Neural cell (in vitro differentiated cells): ENCODE results near the gene C10orf120. TPM values are rescaled to one million over a fixed set of nuclear protein-coding genes. Genes with fewer than 3 reads are reported as not detected.

Experiments used
- H2AFZ ChIP-seq: fragments of 200-600, 300-800 bp; sonication (generic), shearing (Covaris generic); 2 replicates; pipeline ENCODE4 v1.6.0; 2014; ENCODE audit warnings: low read depth, mild to moderate bottlenecking, antibody characterized with exemption, low read length, moderate library complexity
- H3F3A ChIP-seq: fragments of 200-600 bp; shearing (Covaris generic); 2 replicates; pipeline ENCODE4 v1.6.1; 2016; ENCODE audit warnings: mild to moderate bottlenecking, moderate library complexity, mixed read lengths, antibody characterized with exemption, low read length; ENCODE audit not compliant: insufficient read depth, poor library complexity, severe bottlenecking
- H3K27ac ChIP-seq: fragments of 200-600, 300-800 bp; sonication (generic), shearing (Covaris generic); 2 replicates; pipeline ENCODE4 v1.5.1; 2014; ENCODE audit warnings: mild to moderate bottlenecking, low read length, moderate library complexity
- H3K27me3 ChIP-seq: fragments of 300-800, 200-600 bp; sonication (generic), shearing (Covaris generic); 2 replicates; pipeline ENCODE4 v1.6.0; 2014; ENCODE audit warnings: mild to moderate bottlenecking, low read depth, low read length, moderate library complexity; ENCODE audit not compliant: insufficient read depth
- H3K36me3 ChIP-seq: fragments of 300-800, 200-600 bp; sonication (generic), shearing (Covaris generic); 2 replicates; pipeline ENCODE4 v1.5.1; 2014; ENCODE audit warnings: mild to moderate bottlenecking, antibody characterized with exemption, low read length, moderate library complexity; ENCODE audit not compliant: insufficient read depth
- H3K4me2 ChIP-seq: fragments of 300-800, 200-600 bp; sonication (generic), shearing (Covaris generic); 2 replicates; pipeline ENCODE4 v1.6.0; 2014; ENCODE audit warnings: mild to moderate bottlenecking, low read length
- H3K4me3 ChIP-seq: fragments of 300-800, 200-600 bp; sonication (generic), shearing (Covaris generic); 2 replicates; pipeline ENCODE4 v1.5.1; 2014; ENCODE audit warnings: mild to moderate bottlenecking, low read length, moderate library complexity
- H3K79me2 ChIP-seq: fragments of 200-600 bp; shearing (Covaris generic); replicated peaks from 2 replicates; pipeline ENCODE4 v1.6.0; 2014; ENCODE audit warnings: mild to moderate bottlenecking, low read length, moderate library complexity; ENCODE audit not compliant: insufficient read depth
- H3K9ac ChIP-seq: fragments of 300-800, 200-600 bp; sonication (generic), shearing (Covaris generic); 2 replicates; pipeline ENCODE4 v1.6.1; 2016; ENCODE audit warnings: mild to moderate bottlenecking, low read length, mixed read lengths
- H3K9me2 ChIP-seq: fragments of 200-600 bp; shearing (Covaris generic); 2 replicates; pipeline ENCODE4 v1.6.1; 2016; ENCODE audit warnings: mild to moderate bottlenecking, low read length, mixed read lengths; ENCODE audit not compliant: insufficient read depth
- H3K9me3 ChIP-seq: fragments of 200-600, 300-800 bp; sonication (generic), shearing (Covaris generic); 2 replicates; pipeline ENCODE4 v1.6.1; 2016; ENCODE audit warnings: mild to moderate bottlenecking, mixed run types, low read length, moderate library complexity, mixed read lengths
- H4K20me1 ChIP-seq: fragments of 200-600 bp; shearing (Covaris generic); 2 replicates; pipeline ENCODE4 v1.6.1; 2016; ENCODE audit warnings: mild to moderate bottlenecking, mixed run types; ENCODE audit not compliant: insufficient read depth
- CTCF ChIP-seq: fragments of 450-650 bp; IDR thresholded peaks from 2 replicates; pipeline ENCODE4 v1.5.1; 2014; ENCODE audit warnings: antibody characterized with exemption, mild to moderate bottlenecking, moderate library complexity; ENCODE audit not compliant: poor library complexity, severe bottlenecking
- EP300 ChIP-seq: fragments of 450-650 bp; conservative IDR thresholded peaks from 2 replicates; pipeline ENCODE4 v1.6.1; 2014; ENCODE audit warnings: antibody characterized with exemption, mild to moderate bottlenecking, moderate library complexity; ENCODE audit not compliant: poor library complexity, severe bottlenecking
- EZH2 ChIP-seq: fragments of 200-600, 300-800 bp; shearing (Covaris generic), sonication (generic); IDR thresholded peaks from 2 replicates; pipeline ENCODE4 v1.6.1; 2014; ENCODE audit warnings: antibody characterized with exemption, low read length, borderline replicate concordance, mild to moderate bottlenecking; ENCODE audit not compliant: insufficient read depth, poor library complexity, severe bottlenecking
- MXI1 ChIP-seq: fragments of 450-650 bp; conservative IDR thresholded peaks from 2 replicates; pipeline ENCODE4 v1.6.1; 2014; ENCODE audit warnings: antibody characterized with exemption, mild to moderate bottlenecking; ENCODE audit not compliant: poor library complexity, severe bottlenecking
- POLR2AphosphoS5 ChIP-seq: IDR thresholded peaks from 2 replicates; pipeline ENCODE4 v1.6.1; 2012
- RAD21 ChIP-seq: fragments of 450-650 bp; conservative IDR thresholded peaks from 2 replicates; pipeline ENCODE4 v1.6.1; 2014; ENCODE audit warnings: antibody characterized with exemption, mild to moderate bottlenecking, moderate library complexity
- REST ChIP-seq: IDR thresholded peaks from 2 replicates; pipeline ENCODE4 v1.6.1; 2012; ENCODE audit warnings: borderline replicate concordance
- SMC3 ChIP-seq: fragments of 450-650 bp; conservative IDR thresholded peaks from 2 replicates; pipeline ENCODE4 v1.6.1; 2014; ENCODE audit warnings: antibody characterized with exemption, mild to moderate bottlenecking, moderate library complexity; ENCODE audit not compliant: poor library complexity
- TAF1 ChIP-seq: IDR thresholded peaks from 2 replicates; pipeline ENCODE4 v1.6.1; 2012; ENCODE audit warnings: low read depth
- polyA plus RNA-seq: library from polyadenylated mRNA; depleted of rRNA; stranded (reverse); fragments of >200 nt; gene quantifications from 2 replicates; pipeline ENCODE4 v1.2.3, GENCODE V29; 2014

The C10orf120 gene
- polyA plus RNA-seq, 1 donor from 2014 or later, result not detected

GRCh38 chr10:122665946-122666345 lies 33.7 kb downstream of the C10orf120 start:
- no peaks in the 10 kb centered on the region for H3K36me3 ChIP-seq
- H2AFZ ChIP-seq, result no peak overlapping the region
- H3K9me3 ChIP-seq, result no peaks in the 10 kb centered on the region
- H3K27ac ChIP-seq, result no peak overlapping the region
- no peak overlapping the region for H3K9ac ChIP-seq
- H3K79me2 ChIP-seq, result no peaks in the 10 kb centered on the region
- H4K20me1 ChIP-seq, result no peaks in the 10 kb centered on the region
- H3K9me2 ChIP-seq, result no peaks in the 10 kb centered on the region
- no peak overlapping the region for H3K4me3 ChIP-seq
- H3K27me3 ChIP-seq, result no peaks in the 10 kb centered on the region
- TF ChIP-seq EP300, result no peak
- no peak for TF ChIP-seq CTCF
- TF ChIP-seq MXI1, result no peak
- no peak for TF ChIP-seq REST
- TF ChIP-seq SMC3, result no peak
- no peak for TF ChIP-seq RAD21
- TF ChIP-seq POLR2AphosphoS5, result no peak
- H3F3A ChIP-seq, result no peaks in the 10 kb centered on the region
- H3K4me2 ChIP-seq, result no peak overlapping the region

- TF ChIP-seq REST, result no peak
- no peak for TF ChIP-seq TAF1
- TF ChIP-seq CTCF, result no peak
- TF ChIP-seq POLR2AphosphoS5, result no peak
- no peak for TF ChIP-seq SMC3
- TF ChIP-seq EZH2, result no peak
- TF ChIP-seq EP300, result no peak
- no peak for TF ChIP-seq RAD21
- TF ChIP-seq MXI1, result no peak
- Histone ChIP-seq H3K9ac (no peak overlapping the region), H3F3A (no peaks in the 10 kb centered on the region), H3K4me2 (no peak overlapping the region), H3K79me2 (no peaks in the 10 kb centered on the region), H3K9me3 (no peaks in the 10 kb centered on the region), H4K20me1 (no peaks in the 10 kb centered on the region), H3K9me2 (no peaks in the 10 kb centered on the region), H3K27ac (no peak overlapping the region), H2AFZ (no peak overlapping the region), H3K36me3 (no peaks in the 10 kb centered on the region), H3K4me3 (no peak overlapping the region), H3K27me3 (no peaks in the 10 kb centered on the region)
Measured at GRCh38 chr10:122665329-122665860, 34.3 kb downstream of the C10orf120 start.
